Loucy (cell line): ENCODE results near the gene SAA4.

Experiments
- EZH2phosphoT487 ChIP-seq: fragments of 200-600 bp; IDR thresholded peaks from 2 replicates; pipeline ENCODE4 v1.6.1; 2018; ENCODE audit warnings: antibody characterized with exemption, mild to moderate bottlenecking, moderate library complexity, borderline replicate concordance
- TF ChIP-seq, protein P1 (sequence below): fragments of 200-600 bp; sonication (generic); conservative IDR thresholded peaks from 2 replicates; pipeline ENCODE4 v1.5.1; 2014; ENCODE audit warnings: mild to moderate bottlenecking, antibody characterized with exemption, low read length

DNA sequence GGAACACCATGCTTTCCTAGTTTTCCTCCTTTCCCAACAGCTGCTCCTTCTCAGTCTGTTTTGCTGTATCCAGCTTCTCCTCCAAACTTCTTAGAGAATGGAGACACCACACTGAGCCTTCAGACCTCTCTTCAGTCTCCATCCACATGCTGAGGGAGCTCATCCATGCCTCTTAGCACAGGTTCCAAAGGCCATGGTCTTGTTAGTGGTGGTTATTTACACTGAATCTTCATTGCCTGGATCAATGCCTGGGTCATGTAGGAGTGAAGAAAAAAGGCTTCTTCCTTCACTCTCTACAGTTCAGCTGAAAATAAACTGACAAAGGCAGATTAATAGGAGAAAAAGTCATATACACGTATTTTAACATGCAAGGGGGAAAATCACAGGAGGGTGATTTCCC lies 3.1 kb upstream of the SAA4 start:
- TF ChIP-seq, protein P1, sequence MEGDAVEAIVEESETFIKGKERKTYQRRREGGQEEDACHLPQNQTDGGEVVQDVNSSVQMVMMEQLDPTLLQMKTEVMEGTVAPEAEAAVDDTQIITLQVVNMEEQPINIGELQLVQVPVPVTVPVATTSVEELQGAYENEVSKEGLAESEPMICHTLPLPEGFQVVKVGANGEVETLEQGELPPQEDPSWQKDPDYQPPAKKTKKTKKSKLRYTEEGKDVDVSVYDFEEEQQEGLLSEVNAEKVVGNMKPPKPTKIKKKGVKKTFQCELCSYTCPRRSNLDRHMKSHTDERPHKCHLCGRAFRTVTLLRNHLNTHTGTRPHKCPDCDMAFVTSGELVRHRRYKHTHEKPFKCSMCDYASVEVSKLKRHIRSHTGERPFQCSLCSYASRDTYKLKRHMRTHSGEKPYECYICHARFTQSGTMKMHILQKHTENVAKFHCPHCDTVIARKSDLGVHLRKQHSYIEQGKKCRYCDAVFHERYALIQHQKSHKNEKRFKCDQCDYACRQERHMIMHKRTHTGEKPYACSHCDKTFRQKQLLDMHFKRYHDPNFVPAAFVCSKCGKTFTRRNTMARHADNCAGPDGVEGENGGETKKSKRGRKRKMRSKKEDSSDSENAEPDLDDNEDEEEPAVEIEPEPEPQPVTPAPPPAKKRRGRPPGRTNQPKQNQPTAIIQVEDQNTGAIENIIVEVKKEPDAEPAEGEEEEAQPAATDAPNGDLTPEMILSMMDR = no peak
- no peak for TF ChIP-seq EZH2phosphoT487
